Activated CD4-positive, alpha-beta T cell treated with anti-CD3 and anti-CD28 coated beads, Interleukin-2, amount 50 U/mL, for 16 hours (primary cell): Measurements from ENCODE around the gene IGF2R.
"Not testable (repeated sequence)": the region's sequence is repeated elsewhere in the genome, so short reads cannot be mapped to it uniquely, and the experiment has no call there.

Experiments
- DNase-seq: peaks from one replicate; pipeline ENCODE4 v3.0.0-alpha.2; 2020

Gene IGF2R, protein sequence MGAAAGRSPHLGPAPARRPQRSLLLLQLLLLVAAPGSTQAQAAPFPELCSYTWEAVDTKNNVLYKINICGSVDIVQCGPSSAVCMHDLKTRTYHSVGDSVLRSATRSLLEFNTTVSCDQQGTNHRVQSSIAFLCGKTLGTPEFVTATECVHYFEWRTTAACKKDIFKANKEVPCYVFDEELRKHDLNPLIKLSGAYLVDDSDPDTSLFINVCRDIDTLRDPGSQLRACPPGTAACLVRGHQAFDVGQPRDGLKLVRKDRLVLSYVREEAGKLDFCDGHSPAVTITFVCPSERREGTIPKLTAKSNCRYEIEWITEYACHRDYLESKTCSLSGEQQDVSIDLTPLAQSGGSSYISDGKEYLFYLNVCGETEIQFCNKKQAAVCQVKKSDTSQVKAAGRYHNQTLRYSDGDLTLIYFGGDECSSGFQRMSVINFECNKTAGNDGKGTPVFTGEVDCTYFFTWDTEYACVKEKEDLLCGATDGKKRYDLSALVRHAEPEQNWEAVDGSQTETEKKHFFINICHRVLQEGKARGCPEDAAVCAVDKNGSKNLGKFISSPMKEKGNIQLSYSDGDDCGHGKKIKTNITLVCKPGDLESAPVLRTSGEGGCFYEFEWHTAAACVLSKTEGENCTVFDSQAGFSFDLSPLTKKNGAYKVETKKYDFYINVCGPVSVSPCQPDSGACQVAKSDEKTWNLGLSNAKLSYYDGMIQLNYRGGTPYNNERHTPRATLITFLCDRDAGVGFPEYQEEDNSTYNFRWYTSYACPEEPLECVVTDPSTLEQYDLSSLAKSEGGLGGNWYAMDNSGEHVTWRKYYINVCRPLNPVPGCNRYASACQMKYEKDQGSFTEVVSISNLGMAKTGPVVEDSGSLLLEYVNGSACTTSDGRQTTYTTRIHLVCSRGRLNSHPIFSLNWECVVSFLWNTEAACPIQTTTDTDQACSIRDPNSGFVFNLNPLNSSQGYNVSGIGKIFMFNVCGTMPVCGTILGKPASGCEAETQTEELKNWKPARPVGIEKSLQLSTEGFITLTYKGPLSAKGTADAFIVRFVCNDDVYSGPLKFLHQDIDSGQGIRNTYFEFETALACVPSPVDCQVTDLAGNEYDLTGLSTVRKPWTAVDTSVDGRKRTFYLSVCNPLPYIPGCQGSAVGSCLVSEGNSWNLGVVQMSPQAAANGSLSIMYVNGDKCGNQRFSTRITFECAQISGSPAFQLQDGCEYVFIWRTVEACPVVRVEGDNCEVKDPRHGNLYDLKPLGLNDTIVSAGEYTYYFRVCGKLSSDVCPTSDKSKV (N-terminal part only)

DNA sequence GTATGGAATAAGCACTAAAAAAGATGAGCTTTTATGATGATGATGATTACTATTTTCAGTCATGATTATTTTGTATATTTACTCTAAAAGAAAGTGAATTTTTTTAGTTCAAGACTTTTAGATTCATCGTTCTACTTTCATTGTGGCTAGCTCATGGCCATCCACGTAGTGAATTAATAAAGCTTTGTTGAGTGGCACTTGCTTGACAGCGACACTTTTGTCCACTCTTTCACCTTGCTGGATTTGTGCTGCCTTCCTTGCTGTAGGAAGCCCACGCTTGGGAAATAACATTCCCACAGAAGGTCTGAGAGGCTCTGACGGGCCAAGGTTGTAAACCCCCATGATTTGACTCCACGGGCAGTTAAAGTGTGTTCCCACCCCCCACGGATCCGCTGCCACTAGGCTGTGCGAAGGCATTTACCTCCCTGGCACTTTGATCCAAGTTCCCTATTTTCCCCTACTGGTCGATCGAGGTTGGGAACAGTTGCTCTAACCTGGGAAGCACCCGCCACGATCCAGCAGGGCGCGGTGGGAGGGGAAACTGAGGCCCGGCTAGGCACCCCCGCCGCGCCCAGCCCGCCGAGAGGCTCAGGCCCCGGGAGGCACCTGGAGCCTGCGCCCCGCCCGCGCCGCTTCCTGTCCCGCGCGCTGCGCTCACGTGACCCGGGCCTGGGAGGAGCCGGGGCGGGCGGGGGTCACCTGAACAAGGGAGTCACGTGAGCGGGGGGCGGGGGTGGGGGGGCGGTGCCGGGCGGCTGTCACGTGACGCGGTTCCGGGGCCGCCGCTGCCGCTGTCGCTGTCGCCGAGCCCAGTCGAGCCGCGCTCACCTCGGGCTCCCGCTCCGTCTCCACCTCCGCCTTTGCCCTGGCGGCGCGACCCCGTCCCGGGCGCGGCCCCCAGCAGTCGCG, at the start of gene IGF2R:
IGF2R (plus strand) TSS at position 788 of the 909 bp plus-strand sequence. CDS start 165 bp downstream, outside the sequence.
- peak; percentile 92 for DNase-seq

DNA sequence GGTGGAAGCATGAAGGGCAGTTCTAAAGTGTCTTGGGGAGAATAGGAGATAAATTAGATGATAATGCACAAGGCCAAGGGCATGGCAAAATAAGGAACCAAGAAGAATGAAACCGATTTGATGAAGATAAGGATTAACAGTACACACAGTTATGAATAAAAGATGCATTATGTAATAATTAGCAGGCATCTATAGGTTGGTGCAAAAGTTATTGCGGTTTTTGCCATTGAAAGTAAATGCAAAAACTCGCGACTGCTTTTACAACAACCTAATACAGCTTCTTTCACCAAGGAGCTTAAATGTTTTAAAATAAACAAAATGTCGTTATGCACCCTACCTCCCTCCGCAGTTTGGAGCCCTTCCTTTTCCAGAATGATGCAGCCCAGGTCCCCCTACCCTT, 49.1 kb upstream of the IGF2R start:
- no peak for DNase-seq

DNA sequence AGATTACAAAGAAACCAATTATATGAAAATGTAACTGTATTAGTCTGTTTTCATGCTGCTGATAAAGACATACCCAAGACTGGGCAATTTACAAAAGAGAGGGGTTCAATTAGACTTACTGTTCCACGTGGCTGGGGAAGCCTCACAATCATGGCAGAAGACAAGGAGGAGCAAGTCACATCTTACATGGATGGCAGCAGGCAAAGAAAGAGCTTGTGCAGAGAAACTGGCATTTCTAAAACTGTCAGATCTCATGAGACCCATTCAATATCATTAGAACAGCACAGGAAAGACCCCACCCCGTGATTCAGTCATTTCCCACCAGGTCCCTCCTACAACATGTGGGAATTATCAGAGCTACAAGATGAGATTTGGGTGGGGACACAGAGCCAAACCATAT, 44.7 kb upstream of the IGF2R start:
- not testable (repeated sequence) for DNase-seq

DNA sequence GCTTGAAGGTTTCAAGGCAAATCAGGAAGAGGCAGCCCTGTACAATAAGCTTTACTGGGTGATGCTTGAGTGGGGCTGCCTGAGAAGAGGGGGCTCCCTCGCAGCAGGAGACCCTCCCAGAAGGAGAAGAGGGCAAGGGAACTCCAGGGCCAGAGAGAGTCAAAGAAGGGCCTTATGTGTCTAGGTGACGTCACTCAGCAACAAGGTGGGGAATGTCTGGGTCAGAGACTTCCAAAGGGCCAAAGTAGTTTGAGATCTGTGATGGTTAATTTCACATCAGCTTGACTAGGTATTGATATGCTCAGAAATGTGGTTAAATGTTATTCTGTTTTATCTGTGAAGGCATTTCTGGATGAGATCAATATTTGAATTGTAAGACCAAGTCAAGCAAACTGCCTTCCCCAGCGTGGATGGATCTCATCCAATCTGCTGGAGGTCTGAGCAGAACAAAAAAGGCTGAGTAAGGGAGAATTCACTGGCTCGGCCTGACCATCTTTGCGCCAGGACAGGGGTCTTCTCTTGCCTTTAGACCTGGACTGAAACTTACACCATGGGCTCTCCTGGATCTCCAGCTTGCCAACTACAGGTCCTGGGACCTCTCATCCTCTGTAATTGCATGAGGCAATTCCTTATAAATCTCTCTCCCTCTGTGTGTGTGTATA, 42.2 kb upstream of the IGF2R start:
- DNase-seq, result no peak

DNA sequence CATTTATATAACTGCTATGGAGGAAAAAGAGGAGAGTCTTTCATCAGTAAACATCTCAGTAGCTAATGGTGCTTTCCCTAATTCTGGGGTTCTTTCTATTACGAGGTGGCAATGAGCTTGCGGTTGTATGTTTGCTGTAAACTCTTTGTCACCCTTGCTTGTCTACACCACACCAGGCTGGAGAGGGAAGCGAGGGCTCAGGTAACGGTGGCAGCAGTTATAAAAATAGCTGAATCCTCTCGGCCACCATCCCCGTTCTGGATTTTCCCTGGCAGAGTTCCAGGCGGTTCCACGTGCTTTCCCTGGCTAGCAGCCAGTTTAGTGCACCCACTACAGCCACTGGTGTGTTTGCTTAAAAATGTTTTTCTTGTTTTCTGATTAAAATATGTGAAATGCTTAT, 39.1 kb upstream of the IGF2R start:
- DNase-seq, result peak; percentile 50

DNA sequence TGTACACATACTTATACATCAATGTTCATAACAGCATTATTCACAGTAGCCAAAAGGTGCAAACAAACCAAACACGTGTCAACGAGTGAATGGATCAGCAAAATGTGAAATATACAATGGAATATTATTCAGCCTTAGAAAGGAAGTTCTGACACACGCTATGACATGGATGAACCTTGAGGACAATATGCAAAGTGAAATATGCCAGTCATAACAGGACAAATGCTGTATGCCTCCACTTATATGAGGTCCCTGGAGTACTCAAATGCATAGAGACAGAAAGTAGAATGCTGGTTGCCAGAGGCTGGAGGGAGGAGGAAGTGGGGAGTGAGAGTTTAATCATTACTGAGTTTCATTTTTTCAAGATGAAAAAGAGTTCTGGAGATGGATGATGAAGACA, 37.8 kb upstream of the IGF2R start:
- peak; percentile 94 for DNase-seq

DNA sequence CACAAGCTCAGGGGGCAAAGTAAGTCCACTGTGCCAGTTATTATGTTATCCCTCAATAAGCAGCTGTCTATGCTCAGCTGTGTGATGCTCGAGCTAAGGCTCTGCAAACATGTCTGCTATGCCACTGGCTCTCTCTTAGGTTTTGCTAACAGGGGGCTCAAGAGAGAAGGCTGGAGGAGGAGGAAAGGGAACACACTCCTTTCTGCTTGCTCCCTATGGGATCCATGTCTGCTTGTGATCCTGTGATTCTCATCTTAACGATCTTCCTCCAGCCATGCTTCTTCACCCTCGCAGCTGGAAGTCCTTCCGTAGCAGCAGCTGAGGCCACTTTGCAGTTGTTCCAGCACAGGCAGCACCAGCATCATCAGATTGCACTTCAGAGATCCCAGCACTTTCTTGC, 37.0 kb upstream of the IGF2R start:
- no peak for DNase-seq

DNA sequence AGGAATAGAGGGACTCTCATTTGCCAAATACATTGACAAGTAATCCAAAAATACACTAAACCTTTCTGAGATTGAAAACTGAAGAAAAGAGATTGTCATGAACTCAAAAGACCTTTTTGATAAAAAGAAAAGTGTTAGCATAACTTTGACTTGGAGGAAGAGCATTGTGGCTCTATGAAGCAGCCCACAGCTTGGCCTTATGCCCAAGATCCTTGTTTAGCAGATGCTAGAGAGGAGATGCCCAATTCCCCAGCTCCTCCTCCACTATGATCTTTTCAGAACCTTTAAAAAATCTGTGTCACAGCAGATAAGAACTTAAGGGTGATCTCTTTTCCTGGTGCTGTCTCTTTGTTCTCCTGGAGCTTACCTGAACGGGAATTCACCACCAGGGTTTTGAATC, 35.8 kb upstream of the IGF2R start:
- no peak for DNase-seq

DNA sequence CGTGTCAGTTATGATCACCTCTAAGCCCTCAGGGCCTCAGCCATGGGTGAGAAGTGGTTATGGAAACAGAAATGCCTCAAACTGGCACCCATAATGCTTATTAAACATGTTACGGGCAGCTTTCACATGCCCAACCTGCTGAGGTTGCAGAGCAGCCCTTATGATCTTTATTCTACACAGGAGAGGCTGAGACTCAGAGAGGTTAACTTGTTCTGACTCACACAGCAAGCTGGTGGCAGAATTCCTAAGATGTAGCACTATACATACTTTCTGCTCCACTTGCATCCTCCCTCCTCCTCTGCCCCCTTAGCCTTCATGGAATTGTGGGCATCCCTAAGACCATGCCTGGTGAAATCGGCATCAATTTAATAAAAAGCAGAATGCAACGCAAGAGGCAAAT, 34.7 kb upstream of the IGF2R start:
- no peak for DNase-seq

DNA sequence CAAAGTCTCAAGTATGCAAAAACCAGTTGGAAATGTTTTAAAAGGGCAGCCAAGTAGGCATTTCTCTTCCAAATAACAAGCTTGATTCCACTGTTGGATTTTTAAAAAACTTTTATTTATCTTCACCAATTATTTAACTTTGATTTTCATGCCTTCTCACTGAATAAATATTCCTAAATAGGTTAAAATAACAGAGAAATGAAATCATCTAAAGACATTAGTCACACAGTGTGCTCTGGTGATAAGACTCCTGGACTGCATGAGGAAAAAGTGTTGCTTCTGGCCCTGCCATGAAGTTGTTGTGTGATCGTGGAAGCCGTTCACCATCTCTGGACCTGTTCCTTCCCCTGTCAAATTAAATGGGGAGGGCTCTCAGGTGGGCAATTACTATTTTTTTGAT, 33.8 kb upstream of the IGF2R start:
- no peak for DNase-seq

DNA sequence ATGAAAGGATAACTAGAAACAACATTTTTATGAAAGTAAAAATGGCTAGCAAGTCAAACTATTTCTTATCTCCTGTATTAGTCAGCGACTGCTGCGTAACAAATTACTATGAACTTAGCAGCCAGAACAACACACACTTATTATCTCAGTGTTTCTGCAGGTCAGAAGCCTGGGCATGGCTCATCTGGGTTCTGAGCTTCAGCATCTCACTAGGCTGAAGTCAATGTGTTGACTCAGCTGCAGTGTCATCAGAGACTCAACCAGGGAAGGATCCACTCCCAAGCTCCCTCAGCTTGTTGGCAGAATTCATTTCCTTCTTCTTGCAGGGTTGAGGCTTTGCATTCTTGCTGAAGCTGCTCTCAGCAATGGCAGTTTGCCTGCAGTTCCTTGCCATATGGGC, 33.2 kb upstream of the IGF2R start:
- DNase-seq, result no peak

DNA sequence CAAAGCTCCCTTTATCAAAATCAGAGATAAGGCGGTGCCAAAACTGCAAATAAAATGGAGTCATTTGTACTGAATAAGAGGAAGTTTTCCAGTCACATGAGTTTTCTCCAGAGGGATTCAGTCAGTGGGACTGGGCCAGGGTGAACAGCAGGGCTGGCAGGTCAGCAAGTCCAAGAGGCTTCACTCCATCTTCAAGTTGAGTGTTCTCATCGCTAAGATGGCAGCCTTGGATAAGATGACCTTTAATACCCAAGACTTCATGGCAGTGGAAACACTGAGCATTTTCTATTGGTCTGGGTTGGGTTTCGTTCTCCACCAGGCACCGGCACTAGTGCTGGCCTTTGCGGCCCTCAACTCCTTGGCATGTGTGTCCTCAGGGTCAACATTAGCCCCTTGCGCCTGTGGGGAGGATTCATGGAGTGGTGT, 29.3 kb upstream of the IGF2R start:
- DNase-seq, result no peak

DNA sequence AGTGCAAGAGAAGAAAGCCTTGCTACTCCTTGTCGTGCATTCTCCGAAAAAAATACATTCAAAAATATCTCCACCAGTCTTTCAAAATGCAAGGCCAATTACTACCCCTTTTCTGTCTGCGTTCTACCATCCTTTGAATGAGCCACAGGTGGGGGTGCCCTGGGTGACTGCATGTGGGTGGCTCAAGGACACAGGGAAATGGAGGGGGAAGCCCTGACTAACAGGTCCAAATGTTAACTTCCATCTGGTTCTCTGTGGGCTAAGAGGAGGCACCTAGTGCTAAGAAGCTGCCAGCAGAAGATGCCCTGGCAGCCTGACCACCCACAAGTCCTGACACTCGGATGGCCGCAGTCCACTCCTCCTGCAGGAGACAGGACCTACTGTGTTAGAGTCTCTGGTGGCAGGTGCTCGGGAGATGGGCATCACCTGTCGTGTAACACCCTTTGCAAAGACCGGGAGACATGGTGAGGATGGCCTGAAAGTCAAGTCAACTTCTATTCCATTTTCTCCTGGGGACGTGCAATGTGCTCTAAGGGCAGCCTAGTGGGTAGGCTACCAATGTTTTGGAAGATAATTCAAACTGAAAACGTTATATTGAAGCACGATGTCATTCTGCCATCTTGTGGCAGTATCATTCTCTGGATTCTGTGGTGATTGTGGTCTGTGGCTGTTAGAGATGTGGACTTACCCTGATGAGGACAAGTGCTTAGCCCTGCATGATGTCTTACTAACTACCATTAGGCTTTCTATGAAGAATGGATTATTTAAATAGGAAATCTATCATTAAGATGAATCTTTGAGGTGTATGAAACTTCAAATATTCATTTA, 27.4 kb upstream of the IGF2R start:
- peak; percentile 71 for DNase-seq

DNA sequence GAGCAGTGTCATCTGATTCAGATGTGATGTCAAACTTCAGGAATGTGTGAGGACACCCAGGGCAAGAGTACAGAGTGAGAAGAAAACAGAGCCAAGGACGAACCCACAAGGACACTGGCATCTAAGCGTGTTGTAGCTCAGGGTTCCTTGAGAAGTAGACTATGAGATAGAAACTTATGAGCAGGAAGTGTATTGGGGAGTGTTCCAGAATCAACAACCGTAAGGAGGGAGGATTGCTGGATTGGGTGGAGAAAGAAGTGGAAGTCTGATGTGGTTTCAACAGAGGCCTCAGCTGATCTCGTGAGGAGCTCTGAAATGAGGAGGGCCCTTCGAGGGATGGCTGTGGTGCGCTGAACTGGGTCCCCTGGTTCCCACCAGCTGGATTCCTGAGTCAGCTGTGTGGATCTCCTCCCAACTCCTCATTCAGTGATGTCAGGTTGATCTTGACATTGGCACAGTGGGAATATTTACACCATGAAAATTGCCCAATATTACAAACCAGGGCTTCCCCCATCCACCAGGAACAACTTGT, 25.7 kb upstream of the IGF2R start:
- DNase-seq, result no peak

DNA sequence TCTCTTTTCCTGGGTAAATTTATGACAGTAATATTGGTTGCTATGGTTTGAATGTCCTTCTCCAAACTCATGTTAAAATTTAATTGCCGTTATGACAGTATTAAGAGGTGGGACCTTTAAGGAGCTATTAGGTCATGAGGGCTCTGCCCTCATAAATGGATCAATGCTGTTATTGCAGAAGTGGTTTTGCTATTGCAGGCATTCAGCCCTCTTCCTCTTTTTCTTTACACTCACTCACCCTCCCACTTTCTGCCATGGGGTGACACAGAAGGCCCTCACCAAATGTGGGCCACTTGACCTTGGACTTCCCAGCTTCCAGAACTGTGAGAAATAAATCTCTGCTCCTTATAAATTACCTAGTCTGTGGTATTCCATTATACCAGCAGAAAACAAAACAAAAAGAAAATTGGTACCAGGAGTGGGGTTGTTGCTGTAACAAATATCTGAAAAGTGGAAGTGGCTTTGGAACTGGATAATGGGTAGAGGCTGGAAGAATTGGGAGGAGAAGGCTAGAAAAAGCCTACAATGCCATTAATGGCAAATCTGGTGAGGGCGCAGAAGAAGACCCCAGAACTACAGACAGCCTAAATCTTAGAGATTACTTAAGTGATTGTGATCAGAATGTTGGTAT, 24.8 kb upstream of the IGF2R start:
- no peak for DNase-seq

DNA sequence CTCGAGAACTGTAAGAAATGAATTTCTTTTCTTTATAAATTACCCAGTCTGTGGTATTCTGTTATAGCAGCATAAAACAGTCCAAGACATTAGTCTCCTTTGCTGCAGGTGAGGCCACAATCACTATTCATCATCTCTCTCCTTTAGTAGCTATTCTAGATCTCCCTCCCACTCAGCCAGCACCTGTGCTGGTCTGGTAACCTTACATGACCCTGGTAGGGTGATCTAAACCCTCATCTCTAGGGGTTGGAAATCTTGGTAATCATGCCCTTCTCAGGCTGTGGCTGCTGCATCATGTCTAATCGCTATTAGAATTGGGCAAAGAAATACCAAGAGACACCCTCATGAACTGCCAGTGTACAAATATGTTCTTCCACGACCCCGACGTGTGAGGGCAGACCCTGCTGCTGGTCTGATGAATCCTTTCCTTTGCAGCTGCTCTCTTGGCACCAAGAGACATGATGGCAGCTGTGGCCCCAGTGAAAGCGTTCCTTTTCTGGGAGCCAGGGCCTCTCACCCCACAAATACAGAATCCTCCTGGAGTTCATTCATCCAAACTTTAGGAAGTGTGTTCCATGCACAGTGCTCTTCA, 23.0 kb upstream of the IGF2R start:
- no peak for DNase-seq

DNA sequence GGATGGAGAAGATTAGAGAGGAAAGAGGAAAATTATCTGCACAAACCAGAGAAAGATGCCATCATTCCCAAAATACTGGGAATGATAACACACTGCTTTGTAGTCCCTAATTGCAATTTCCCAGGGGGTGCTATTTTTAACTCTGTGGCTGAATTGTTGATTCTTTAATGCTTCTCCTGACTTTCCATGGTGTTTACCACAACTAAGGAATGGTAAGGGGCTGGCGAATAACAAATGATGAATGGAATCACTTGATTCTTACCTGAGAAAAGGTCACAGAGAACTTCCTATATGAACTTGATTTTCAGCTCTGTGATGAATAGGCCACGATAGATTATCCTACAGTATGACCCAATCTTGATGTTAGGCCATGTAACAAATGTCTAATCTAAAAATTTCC, 22.0 kb upstream of the IGF2R start:
- no peak for DNase-seq

DNA sequence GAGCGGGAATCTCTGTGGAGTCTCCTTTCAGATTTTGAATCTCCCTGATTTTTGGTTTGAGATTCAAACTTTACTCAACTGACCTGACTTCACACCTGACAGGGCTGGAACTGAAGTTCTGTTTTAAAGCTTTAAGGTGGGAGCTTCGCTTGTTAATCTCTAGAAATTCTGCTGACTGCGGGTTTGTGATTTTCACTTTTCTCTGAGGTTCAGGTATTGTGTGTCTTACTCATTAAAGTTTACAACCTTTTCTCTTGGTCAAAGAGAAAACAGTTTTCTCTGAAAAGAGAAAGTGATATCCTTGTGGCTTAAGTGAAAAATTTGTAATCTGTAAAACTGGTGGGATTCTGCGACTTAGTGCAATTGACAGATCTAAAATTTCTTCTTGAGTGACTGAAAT, 20.7 kb upstream of the IGF2R start:
- no peak for DNase-seq

DNA sequence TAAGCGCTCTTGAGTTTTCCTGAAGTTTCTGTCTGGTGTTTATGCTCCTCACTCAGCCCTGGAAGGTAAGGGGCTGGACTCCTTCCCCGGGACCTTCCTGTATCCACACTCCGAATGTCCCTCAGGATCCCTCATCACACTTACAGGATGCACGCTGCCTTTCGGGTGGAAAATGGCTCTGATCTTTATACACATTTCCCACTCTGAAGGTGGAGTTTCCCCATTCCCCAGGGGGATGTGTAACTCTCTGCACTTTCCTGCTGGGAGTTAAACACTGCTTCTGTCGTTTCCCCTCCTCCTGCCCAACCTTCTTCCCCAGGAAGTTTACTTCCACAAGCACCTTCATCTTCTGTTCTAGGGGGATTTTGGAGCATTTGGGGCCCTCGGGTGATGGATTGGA, 17.1 kb upstream of the IGF2R start:
- DNase-seq, result no peak
